Neural cell (in vitro differentiated cells): ENCODE data around the gene FAM83F. TPM values are rescaled to one million over a fixed set of nuclear protein-coding genes. Genes with fewer than 3 reads are reported as not detected.

ENCODE experiments used
- H2AFZ ChIP-seq: fragments of 200-600, 300-800 bp; sonication (generic), shearing (Covaris generic); 2 replicates; pipeline ENCODE4 v1.6.0; 2014; ENCODE audit warnings: low read depth, mild to moderate bottlenecking, antibody characterized with exemption, low read length, moderate library complexity
- H3F3A ChIP-seq: fragments of 200-600 bp; shearing (Covaris generic); 2 replicates; pipeline ENCODE4 v1.6.1; 2016; ENCODE audit warnings: mild to moderate bottlenecking, moderate library complexity, mixed read lengths, antibody characterized with exemption, low read length; ENCODE audit not compliant: insufficient read depth, poor library complexity, severe bottlenecking
- H3K27ac ChIP-seq: fragments of 200-600, 300-800 bp; sonication (generic), shearing (Covaris generic); 2 replicates; pipeline ENCODE4 v1.5.1; 2014; ENCODE audit warnings: mild to moderate bottlenecking, low read length, moderate library complexity
- H3K27me3 ChIP-seq: fragments of 300-800, 200-600 bp; sonication (generic), shearing (Covaris generic); 2 replicates; pipeline ENCODE4 v1.6.0; 2014; ENCODE audit warnings: mild to moderate bottlenecking, low read depth, low read length, moderate library complexity; ENCODE audit not compliant: insufficient read depth
- H3K36me3 ChIP-seq: fragments of 300-800, 200-600 bp; sonication (generic), shearing (Covaris generic); 2 replicates; pipeline ENCODE4 v1.5.1; 2014; ENCODE audit warnings: mild to moderate bottlenecking, antibody characterized with exemption, low read length, moderate library complexity; ENCODE audit not compliant: insufficient read depth
- H3K4me2 ChIP-seq: fragments of 300-800, 200-600 bp; sonication (generic), shearing (Covaris generic); 2 replicates; pipeline ENCODE4 v1.6.0; 2014; ENCODE audit warnings: mild to moderate bottlenecking, low read length
- H3K4me3 ChIP-seq: fragments of 300-800, 200-600 bp; sonication (generic), shearing (Covaris generic); 2 replicates; pipeline ENCODE4 v1.5.1; 2014; ENCODE audit warnings: mild to moderate bottlenecking, low read length, moderate library complexity
- H3K79me2 ChIP-seq: fragments of 200-600 bp; shearing (Covaris generic); replicated peaks from 2 replicates; pipeline ENCODE4 v1.6.0; 2014; ENCODE audit warnings: mild to moderate bottlenecking, low read length, moderate library complexity; ENCODE audit not compliant: insufficient read depth
- H3K9ac ChIP-seq: fragments of 300-800, 200-600 bp; sonication (generic), shearing (Covaris generic); 2 replicates; pipeline ENCODE4 v1.6.1; 2016; ENCODE audit warnings: mild to moderate bottlenecking, low read length, mixed read lengths
- H3K9me2 ChIP-seq: fragments of 200-600 bp; shearing (Covaris generic); 2 replicates; pipeline ENCODE4 v1.6.1; 2016; ENCODE audit warnings: mild to moderate bottlenecking, low read length, mixed read lengths; ENCODE audit not compliant: insufficient read depth
- H3K9me3 ChIP-seq: fragments of 200-600, 300-800 bp; sonication (generic), shearing (Covaris generic); 2 replicates; pipeline ENCODE4 v1.6.1; 2016; ENCODE audit warnings: mild to moderate bottlenecking, mixed run types, low read length, moderate library complexity, mixed read lengths
- H4K20me1 ChIP-seq: fragments of 200-600 bp; shearing (Covaris generic); 2 replicates; pipeline ENCODE4 v1.6.1; 2016; ENCODE audit warnings: mild to moderate bottlenecking, mixed run types; ENCODE audit not compliant: insufficient read depth
- EP300 ChIP-seq: fragments of 450-650 bp; conservative IDR thresholded peaks from 2 replicates; pipeline ENCODE4 v1.6.1; 2014; ENCODE audit warnings: antibody characterized with exemption, mild to moderate bottlenecking, moderate library complexity; ENCODE audit not compliant: poor library complexity, severe bottlenecking
- EZH2 ChIP-seq: fragments of 200-600, 300-800 bp; shearing (Covaris generic), sonication (generic); IDR thresholded peaks from 2 replicates; pipeline ENCODE4 v1.6.1; 2014; ENCODE audit warnings: antibody characterized with exemption, low read length, borderline replicate concordance, mild to moderate bottlenecking; ENCODE audit not compliant: insufficient read depth, poor library complexity, severe bottlenecking
- MXI1 ChIP-seq: fragments of 450-650 bp; conservative IDR thresholded peaks from 2 replicates; pipeline ENCODE4 v1.6.1; 2014; ENCODE audit warnings: antibody characterized with exemption, mild to moderate bottlenecking; ENCODE audit not compliant: poor library complexity, severe bottlenecking
- POLR2AphosphoS5 ChIP-seq: IDR thresholded peaks from 2 replicates; pipeline ENCODE4 v1.6.1; 2012
- RAD21 ChIP-seq: fragments of 450-650 bp; conservative IDR thresholded peaks from 2 replicates; pipeline ENCODE4 v1.6.1; 2014; ENCODE audit warnings: antibody characterized with exemption, mild to moderate bottlenecking, moderate library complexity
- SMC3 ChIP-seq: fragments of 450-650 bp; conservative IDR thresholded peaks from 2 replicates; pipeline ENCODE4 v1.6.1; 2014; ENCODE audit warnings: antibody characterized with exemption, mild to moderate bottlenecking, moderate library complexity; ENCODE audit not compliant: poor library complexity
- TAF1 ChIP-seq: IDR thresholded peaks from 2 replicates; pipeline ENCODE4 v1.6.1; 2012; ENCODE audit warnings: low read depth
- polyA plus RNA-seq: library from polyadenylated mRNA; depleted of rRNA; stranded (reverse); fragments of >200 nt; gene quantifications from 2 replicates; pipeline ENCODE4 v1.2.3, GENCODE V29; 2014
- TF ChIP-seq, protein P1 (sequence below): fragments of 450-650 bp; IDR thresholded peaks from 2 replicates; pipeline ENCODE4 v1.5.1; 2014; ENCODE audit warnings: antibody characterized with exemption, mild to moderate bottlenecking, moderate library complexity; ENCODE audit not compliant: poor library complexity, severe bottlenecking
- TF ChIP-seq, protein P2 (sequence below): IDR thresholded peaks from 2 replicates; pipeline ENCODE4 v1.6.1; 2012; ENCODE audit warnings: borderline replicate concordance

Gene FAM83F
- polyA plus RNA-seq, 1 donor from 2014 or later = 0.42 TPM

DNA sequence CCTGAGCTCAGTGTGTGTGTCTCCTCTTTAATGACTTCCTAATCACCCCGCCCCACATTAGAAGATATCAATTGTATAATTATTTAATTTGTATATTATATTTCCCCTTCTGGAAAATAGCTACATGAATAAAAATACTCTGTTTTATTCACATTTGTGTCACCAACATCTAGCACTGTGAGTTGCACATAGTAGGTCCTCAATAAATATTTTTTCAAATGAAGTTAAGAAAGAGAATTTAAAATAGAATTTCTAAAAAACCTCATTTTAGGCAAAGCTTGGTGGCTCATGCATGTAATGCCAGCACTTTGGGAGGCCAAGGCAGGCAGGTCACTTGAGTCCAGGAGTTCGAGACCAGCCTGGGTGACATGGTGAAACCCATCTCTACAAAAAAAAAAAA, 59.7 kb downstream of the FAM83F start:
- Histone ChIP-seq H3K36me3 (no peaks in the 10 kb centered on the region), H3K9me2 (no peaks in the 10 kb centered on the region), H3K4me3 (no peak overlapping the region), H3K4me2 (no peak overlapping the region), H3K79me2 (peaks cover 16% of the 10 kb centered on the region), H3F3A (no peaks in the 10 kb centered on the region), H3K9ac (no peak overlapping the region), H3K27me3 (no peaks in the 10 kb centered on the region), H4K20me1 (no peaks in the 10 kb centered on the region), H2AFZ (no peak overlapping the region), H3K27ac (no peak overlapping the region), H3K9me3 (no peaks in the 10 kb centered on the region)
- no peak for TF ChIP-seq SMC3
- TF ChIP-seq EZH2 = no peak
- no peak for TF ChIP-seq TAF1
- TF ChIP-seq, protein P1, sequence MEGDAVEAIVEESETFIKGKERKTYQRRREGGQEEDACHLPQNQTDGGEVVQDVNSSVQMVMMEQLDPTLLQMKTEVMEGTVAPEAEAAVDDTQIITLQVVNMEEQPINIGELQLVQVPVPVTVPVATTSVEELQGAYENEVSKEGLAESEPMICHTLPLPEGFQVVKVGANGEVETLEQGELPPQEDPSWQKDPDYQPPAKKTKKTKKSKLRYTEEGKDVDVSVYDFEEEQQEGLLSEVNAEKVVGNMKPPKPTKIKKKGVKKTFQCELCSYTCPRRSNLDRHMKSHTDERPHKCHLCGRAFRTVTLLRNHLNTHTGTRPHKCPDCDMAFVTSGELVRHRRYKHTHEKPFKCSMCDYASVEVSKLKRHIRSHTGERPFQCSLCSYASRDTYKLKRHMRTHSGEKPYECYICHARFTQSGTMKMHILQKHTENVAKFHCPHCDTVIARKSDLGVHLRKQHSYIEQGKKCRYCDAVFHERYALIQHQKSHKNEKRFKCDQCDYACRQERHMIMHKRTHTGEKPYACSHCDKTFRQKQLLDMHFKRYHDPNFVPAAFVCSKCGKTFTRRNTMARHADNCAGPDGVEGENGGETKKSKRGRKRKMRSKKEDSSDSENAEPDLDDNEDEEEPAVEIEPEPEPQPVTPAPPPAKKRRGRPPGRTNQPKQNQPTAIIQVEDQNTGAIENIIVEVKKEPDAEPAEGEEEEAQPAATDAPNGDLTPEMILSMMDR = no peak

DNA sequence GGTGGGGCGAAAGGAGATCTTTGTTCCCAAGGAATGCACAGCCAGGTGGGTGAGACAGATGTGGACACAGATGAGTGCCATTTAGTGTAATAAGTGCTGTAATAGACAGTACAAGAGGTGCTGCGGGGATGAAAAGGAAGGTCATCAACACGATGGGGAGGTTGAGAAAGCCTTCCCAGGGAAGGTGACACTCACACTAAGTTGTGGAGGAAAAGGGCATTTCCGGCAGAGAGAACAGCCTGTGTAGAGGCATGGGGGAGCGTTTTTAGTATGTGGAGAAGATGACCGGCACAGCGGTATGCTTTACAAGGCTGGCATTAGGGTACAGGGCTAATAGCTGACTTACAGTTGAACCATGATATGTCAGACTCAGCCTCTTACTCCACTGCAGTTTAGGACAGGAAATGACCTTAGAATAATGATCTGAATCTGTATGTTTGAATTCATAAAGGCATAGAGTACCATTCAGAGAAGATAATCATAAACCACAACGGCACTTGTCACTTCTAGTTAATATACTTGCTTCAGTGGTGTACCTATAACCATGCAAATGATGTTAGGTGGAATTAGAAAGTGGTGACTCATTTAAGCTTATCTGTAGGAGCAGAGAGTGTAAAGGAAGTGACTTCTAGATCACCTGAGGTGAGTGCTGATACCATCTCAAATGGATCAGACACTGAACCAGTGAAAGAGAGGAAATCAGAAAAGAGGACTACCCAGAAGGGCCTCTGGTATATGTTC, 60.6 kb downstream of the FAM83F start:
- no peak overlapping the region for H3K4me2 ChIP-seq
- H3K79me2 ChIP-seq = peaks cover 15% of the 10 kb centered on the region
- no peaks in the 10 kb centered on the region for H3K9me2 ChIP-seq

More for the DNA sequence above, 60.6 kb downstream of the FAM83F start:
- H3F3A ChIP-seq = no peaks in the 10 kb centered on the region
- H3K4me3 ChIP-seq = no peak overlapping the region
- no peaks in the 10 kb centered on the region for H3K9me3 ChIP-seq
- TF ChIP-seq, protein P2, sequence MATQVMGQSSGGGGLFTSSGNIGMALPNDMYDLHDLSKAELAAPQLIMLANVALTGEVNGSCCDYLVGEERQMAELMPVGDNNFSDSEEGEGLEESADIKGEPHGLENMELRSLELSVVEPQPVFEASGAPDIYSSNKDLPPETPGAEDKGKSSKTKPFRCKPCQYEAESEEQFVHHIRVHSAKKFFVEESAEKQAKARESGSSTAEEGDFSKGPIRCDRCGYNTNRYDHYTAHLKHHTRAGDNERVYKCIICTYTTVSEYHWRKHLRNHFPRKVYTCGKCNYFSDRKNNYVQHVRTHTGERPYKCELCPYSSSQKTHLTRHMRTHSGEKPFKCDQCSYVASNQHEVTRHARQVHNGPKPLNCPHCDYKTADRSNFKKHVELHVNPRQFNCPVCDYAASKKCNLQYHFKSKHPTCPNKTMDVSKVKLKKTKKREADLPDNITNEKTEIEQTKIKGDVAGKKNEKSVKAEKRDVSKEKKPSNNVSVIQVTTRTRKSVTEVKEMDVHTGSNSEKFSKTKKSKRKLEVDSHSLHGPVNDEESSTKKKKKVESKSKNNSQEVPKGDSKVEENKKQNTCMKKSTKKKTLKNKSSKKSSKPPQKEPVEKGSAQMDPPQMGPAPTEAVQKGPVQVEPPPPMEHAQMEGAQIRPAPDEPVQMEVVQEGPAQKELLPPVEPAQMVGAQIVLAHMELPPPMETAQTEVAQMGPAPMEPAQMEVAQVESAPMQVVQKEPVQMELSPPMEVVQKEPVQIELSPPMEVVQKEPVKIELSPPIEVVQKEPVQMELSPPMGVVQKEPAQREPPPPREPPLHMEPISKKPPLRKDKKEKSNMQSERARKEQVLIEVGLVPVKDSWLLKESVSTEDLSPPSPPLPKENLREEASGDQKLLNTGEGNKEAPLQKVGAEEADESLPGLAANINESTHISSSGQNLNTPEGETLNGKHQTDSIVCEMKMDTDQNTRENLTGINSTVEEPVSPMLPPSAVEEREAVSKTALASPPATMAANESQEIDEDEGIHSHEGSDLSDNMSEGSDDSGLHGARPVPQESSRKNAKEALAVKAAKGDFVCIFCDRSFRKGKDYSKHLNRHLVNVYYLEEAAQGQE = no peak
- no peak for TF ChIP-seq POLR2AphosphoS5
- no peak for TF ChIP-seq TAF1
- TF ChIP-seq EP300 = no peak
- TF ChIP-seq, protein P1 = no peak
- TF ChIP-seq MXI1 = no peak
- TF ChIP-seq SMC3 = no peak
- TF ChIP-seq EZH2 = no peak
- no peak for TF ChIP-seq RAD21
- no peaks in the 10 kb centered on the region for H3K27me3 ChIP-seq
- no peaks in the 10 kb centered on the region for H3K36me3 ChIP-seq
- H4K20me1 ChIP-seq = no peaks in the 10 kb centered on the region
- H3K9ac ChIP-seq = no peak overlapping the region
- no peak overlapping the region for H2AFZ ChIP-seq
- H3K27ac ChIP-seq = no peak overlapping the region
